NB4 (cell line): ENCODE results near the gene DMRTC1B.
"Not testable (repeated sequence)": the region's sequence is repeated elsewhere in the genome, so short reads cannot be mapped to it uniquely, and the experiment has no call there.

Experiments
- CTCF ChIP-seq: IDR thresholded peaks from one replicate; pipeline ENCODE4 v1.5.1; 2012; ENCODE audit warnings: low read depth, low read length
- MAX ChIP-seq: IDR thresholded peaks from 2 replicates; pipeline ENCODE4 v1.6.1; 2011; ENCODE audit warnings: low read depth, low read length
- MYC ChIP-seq: IDR thresholded peaks from 2 replicates; pipeline ENCODE4 v1.6.1; 2011; ENCODE audit warnings: low read depth, low read length
- POLR2A ChIP-seq: IDR thresholded peaks from 2 replicates; pipeline ENCODE4 v1.6.1; 2011; ENCODE audit warnings: mild to moderate bottlenecking; ENCODE audit not compliant: insufficient read length; ENCODE audit errors: extremely low read depth

GRCh38 chrX:72808110-72808509 lies 31.4 kb downstream of the DMRTC1B start, which contains the start of gene FAM236D:
- not testable (repeated sequence) for TF ChIP-seq CTCF, MAX, POLR2A, MYC
